NCI-H1417 treated with DMSO at 0.1 percent for 48 hours (cell line): ENCODE results near the gene SIGLEC15.
"Not testable (repeated sequence)": the region's sequence is repeated elsewhere in the genome, so short reads cannot be mapped to it uniquely, and the experiment has no call there.

Experiments
- DNase-seq: peaks from one replicate; lab custom pipeline; 2025; lab: John Stamatoyannopoulos, UW

SIGLEC15 gene

DNA sequence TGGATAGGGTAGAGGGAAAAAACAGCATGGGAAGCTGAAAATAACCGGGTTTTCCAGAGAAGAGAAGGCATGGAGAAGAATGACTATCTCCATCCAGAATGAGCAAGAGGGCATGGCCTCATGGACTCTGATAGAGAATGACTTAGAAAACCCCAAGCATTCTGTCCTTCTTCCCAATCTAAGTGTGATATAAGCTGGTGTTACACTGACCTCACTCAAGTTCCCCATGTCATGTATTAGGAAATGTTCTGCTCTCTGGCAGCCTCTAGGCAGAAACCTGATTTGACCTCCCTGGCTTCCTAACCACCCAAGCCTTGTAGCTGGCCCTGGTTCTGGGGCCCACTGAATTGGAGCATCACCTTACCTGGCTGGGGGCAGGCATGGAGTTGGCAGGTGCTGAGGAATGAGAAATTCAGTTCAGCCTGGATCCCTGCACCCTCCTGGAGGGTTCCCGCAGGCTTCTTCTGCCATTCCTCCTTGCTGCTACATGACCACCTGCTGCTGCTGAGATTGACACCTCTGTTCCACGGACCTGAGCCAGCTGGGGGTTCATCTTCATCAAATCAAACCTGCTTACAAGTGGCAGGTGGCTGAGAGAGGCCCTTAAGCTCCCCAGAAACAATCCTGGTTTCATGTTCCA, 5.2 kb upstream of the SIGLEC15 start:
- DNase-seq: no peak

DNA sequence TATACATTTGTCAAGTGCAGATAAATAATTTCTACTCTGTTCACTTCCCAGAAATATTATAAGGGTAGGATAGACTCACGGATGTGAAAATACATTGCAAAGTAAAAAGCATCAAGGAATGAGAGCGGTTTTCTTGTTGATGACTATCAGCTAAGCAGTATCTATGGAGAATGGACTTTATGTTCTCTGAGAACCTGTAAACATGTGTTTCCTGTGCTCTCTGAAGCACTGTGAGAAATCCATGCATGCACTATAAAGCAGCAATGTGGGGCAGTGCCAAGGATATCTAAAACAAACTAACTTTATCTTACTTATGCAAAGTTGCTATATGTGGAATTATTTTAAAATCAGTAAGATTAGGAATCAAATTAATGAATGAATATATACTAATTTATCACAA, 4.4 kb upstream of the SIGLEC15 start:
- no peak for DNase-seq

DNA sequence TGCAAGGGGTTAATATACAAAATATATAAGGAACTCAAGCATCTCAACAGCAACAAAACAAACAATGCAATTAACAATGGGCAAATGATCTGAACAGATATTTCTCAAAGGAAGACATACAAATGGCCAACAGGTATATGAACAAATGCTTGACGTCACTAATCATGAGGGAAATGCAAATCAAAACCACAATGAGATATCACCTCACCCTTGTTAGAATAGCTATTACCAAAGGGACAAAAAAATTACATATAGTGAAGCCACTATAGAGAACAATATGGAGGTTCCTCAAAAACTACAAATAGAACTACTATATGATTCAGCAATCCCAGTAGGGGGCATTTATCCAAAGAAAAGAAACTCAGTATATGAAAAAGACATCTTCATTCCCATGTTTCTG, 3.8 kb upstream of the SIGLEC15 start:
- no peak for DNase-seq

DNA sequence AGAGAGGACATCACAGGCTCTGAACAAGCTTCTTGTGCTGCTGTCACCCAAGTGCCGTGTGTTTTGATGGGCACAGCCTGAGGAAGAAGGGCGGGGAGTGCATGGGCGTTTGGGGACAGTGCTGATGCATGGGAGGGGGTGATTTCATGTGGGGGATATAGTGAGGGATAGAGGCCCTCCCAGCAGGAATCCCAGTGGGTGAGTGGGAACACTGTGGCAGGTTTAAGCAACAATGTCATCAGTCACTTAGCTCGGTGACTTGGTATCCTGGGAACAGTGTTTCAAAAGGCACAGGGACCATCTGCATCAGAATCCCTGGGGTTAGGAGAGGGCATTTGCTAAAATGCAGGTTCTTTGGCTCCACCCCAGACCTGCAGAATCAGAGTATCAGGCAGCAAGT, 609 bp downstream of the SIGLEC15 start:
- DNase-seq: no peak

DNA sequence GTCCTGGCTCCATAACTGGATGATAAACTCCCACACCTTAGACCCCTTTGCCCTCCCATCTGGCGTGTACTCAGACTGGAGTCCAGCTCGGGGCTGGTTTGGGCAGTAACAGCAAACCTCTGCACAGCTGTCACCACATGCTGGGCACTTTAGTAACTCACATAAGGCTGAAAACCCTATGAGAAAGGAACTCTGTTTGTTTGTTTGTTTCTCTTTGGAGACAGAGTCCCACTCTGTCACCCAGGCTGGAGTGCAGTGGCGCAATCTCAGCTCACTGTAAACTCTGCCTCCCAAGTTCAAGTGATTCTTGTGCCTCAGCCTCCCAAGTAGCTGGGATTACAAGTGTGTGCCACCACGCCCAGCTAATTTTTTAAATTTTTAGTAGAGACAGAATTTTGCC, 1.2 kb downstream of the SIGLEC15 start:
- not testable (repeated sequence) for DNase-seq

DNA sequence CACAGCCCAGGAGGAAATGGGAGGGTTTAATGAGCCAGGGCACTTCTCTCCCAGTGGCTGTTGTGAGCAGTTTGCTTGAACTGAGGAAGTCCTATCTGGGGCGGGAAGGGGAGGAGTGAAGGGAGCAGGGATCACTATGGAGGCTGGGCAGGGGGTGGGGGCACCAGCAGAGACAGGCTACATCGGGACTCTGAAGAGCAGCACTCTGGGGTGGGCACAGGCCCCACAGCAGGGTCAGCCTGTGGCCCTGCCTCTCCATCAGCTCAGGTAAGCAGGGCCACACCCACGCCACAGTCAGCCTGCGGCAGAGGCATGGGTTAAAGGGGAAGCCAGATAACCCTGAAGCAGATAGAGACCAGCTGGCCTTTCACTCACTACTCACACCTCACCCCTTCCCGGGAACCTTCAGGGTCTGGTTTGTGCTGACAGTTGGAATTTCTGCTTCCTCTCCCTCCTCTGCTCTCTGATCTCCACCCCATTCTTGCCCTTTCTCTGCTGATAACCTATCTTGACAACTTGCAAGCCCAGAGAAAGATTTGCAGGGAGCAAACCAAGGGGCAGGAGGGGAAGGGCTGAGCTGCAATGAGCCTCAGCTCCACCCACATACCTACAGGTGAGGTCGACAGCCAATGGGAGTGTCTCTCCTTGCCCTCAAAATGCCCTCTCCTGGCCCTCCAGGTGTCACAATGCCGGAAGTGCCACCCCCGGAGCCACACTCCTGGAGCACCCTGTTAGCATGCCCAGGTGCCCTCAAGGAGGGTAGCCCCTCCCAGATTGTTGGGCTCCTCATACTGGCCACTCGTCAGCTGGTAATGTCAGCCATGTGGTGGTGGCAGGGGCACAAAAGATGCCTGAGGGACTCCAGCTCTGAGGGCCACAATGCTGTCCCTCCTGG, 3.7 kb downstream of the SIGLEC15 start:
- DNase-seq: no peak

DNA sequence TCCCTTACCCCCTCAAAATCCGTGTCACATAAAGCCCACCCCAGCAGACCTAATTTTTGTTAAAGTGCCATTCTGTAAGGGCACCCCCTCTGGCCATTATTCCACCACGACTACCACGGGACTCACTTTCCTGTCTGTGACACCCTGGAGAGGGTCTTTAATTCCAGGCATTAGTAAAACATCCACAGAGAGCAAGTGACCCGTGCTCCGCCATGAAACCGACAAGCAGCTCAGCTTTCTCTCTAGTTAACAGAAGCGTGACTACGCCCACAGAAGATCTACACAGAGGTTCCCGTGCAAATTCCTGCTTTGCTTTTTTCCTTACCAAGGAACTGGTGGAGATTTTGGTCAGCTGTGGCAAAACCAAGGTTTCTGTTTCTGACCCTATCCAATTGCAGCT, 4.4 kb downstream of the SIGLEC15 start:
- no peak for DNase-seq

DNA sequence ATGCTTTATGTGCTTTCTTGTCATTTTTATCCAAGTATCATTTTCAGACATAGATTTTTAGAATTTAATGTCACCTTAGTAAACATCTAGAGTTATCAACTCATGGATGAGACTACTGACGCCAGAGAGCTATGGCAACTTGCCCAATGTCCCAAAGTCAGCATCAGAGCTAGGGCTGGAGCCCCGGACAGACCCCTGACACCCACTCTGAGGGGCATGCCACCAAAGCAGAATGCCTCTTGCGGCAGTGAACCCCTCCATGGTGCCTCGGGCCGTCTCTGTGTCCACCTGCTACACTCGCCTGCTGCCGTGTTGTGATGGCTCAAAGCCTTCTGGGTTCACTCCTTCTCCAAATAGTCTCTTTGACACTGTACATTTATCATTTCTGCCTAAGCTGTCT, 5.4 kb downstream of the SIGLEC15 start:
- DNase-seq: no peak

DNA sequence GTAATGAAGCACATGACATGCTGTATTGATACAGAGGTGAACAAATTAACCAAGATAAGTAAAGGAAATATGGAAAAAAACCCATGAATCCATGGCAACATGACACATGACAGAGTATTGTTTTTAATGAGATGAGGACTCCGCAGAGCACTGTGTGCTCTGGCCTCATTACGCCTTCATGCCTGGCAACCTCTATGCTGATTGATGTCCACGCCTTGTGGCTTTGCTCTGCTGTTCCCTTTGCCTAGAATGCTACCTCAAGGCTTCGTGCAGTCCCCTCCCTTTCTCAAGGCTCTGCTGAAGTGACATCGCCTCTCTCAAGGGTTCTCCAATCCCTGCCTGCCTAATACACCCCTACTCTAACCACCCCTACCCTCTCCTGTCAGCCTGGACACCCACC, 8.4 kb downstream of the SIGLEC15 start:
- no peak for DNase-seq

DNA sequence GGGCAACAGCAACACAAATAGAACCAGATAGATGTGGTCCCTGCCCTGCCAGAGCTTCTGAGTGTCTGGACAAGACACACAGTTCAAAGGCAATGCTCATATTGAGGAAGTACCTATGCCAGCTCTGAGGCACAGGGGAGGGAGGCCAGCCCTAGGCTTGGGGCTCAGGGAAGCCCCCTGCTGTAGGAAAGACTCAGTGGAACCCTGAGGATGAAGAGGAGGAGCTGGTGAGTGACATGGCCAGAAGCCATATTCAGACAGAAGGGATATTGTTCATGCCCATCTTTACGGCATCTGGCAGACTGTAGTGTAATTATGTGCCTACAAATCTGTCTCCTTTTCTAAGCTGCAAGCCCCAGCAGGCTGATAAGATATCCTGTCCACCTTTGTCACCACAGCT, 8.8 kb downstream of the SIGLEC15 start:
- DNase-seq: no peak

DNA sequence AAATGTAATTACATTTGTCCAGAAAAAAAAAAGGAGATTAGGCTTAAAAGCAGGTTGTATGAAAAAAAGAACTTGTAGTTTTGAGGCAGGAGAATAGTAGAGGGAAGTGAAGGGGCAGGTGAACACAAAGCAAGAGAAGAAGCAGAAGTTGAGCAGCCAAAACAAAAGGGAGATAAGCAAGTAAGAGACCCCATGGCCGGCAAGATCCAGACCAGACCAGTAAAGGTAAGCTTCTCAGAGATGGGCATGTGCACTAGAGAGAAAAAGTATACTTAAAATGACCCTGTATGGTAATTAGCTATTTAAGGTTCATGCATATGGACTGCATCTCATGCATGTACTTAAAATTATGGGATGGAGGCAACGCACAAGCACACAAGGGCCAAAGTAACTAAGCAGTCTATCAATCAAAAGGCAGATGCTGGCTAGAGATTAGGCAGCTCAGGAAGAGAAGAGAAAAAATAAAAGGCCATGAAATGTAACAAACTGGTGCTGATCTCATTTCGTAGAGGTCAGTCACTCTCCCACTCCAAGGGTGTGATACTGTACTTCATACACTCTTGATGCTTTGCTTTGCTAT, 9.7 kb downstream of the SIGLEC15 start:
- DNase-seq: no peak

DNA sequence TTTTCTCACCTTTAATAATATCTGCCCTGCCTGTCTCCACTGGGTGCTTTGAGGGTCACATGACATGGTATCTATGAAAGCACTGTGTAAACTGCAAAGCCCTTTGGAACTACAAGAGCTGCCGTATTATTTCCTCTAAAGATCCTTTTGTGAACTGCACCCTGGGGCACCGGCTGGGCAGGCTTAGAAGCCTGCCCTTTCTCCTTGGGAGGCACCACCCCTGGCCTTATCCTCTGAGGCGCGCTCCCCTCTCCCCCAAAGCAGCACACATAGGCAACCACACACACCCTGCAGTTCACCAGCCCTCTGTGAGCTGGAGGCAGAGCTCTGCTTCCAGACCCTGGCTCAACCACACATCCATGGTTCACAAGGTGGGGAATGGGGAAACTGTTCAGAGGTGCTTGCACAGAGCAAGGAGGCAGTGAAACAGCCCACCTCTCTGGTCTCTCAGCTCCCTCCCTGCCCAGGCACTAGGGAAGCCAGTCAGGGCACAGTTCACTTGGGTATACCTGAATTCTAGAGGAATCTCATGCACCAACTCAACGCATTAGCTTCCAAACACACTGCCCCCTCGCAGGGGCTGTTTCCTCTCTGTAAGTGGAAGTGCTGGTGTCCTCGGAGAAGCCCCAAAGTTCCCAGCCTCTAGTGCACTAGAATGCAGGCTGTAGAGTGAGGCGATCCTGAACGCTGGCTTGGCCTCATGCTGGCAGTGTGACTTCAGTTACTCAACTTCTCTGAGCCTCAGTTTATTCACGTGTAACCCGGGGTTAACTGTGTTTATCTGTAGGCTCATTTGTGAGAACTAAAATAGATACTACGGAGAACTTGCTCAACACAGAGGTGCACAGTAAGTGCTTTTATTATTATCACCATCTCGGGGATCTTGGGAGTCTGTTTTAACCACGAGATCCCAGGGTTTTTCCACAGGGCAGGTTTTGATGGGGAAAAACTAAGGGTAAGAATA, 11.0 kb downstream of the SIGLEC15 start:
- no peak for DNase-seq

DNA sequence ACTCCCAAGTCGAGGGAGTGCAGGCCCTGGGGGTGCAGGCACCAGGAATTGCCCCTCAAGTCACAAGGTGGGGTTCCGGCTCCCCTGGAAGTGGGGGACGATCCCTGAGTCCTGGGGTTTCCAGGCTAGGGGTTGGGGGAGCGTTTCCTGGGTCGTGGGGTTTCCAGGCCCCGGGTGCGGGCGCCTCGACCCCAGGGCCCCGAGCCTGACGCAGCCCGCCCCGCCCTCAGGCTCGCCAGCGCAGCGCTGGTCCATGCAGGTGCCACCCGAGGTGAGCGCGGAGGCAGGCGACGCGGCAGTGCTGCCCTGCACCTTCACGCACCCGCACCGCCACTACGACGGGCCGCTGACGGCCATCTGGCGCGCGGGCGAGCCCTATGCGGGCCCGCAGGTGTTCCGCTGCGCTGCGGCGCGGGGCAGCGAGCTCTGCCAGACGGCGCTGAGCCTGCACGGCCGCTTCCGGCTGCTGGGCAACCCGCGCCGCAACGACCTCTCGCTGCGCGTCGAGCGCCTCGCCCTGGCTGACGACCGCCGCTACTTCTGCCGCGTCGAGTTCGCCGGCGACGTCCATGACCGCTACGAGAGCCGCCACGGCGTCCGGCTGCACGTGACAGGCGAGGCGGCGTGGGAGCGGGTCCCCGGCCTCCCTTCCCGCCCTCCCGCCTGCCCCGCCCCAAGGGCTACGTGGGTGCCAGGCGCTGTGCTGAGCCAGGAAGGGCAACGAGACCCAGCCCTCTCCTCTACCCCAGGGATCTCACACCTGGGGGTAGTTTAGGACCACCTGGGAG, 12.0 kb downstream of the SIGLEC15 start:
- no peak for DNase-seq

DNA sequence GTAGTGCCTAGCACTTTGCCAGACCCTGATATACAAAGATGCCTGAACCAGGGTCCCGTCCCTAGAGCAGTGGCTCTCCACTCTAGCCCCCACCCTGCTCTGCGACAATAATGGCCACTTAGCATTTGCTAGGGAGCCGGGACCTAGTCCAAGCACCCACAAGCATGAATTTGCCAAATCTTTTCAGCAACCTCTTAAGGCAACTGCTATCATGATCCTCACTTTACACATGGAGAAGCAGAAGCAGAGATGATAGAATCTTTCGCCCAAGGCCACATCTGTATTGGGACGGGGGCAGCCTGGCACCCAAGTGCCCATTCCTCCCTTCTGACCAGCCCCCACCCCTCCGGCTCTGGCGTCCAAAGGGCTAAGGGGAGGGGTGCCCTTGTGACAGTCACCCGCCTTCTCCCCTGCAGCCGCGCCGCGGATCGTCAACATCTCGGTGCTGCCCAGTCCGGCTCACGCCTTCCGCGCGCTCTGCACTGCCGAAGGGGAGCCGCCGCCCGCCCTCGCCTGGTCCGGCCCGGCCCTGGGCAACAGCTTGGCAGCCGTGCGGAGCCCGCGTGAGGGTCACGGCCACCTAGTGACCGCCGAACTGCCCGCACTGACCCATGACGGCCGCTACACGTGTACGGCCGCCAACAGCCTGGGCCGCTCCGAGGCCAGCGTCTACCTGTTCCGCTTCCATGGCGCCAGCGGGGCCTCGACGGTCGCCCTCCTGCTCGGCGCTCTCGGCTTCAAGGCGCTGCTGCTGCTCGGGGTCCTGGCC, 13.0 kb downstream of the SIGLEC15 start:
- no peak for DNase-seq

DNA sequence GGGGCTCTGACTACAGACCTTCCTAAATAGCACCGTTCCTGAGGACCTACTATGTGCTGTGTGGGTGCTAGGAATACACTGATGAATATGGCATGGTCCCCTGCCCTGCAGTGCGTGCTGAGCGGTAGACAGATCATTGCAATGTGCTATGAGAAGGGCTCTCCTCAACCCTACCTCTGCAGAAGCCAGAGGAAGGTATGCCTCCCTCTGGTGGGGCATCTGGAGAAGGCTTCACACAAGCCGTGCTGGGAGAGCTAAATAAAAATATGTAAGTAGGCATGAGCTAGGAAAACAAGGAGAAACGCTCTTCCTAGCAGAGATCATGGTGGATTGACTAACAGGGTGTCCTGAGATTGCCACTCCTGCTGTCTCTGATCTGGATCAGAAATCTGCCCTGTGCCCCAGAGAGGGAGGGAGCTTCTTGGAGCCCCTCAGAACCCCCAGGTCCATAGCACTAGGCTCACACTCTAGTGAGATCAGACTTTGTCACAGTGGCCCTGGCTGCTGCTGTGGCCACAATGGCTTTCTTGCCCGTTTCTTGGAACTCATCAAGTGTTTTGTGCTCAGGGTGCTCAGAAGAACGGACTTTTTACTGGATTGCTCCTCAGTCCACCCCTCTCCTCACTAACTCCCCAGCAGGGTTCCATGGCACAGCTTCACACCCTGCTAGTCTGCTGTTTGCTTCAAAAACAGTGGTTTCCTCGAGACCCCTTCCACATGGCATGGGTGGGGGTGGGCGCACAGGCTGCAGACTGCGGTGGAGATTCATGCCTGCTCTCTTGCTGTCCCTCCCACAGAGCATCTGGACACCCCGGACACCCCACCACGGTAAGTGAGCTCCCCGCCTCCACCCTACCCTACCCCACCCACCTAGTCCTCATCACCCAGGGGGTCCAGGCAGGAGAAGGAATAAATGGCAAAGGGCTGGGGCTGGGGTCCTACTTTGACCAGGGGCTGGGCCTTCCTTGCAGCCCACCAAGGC, 14.2 kb downstream of the SIGLEC15 start:
- no peak for DNase-seq

DNA sequence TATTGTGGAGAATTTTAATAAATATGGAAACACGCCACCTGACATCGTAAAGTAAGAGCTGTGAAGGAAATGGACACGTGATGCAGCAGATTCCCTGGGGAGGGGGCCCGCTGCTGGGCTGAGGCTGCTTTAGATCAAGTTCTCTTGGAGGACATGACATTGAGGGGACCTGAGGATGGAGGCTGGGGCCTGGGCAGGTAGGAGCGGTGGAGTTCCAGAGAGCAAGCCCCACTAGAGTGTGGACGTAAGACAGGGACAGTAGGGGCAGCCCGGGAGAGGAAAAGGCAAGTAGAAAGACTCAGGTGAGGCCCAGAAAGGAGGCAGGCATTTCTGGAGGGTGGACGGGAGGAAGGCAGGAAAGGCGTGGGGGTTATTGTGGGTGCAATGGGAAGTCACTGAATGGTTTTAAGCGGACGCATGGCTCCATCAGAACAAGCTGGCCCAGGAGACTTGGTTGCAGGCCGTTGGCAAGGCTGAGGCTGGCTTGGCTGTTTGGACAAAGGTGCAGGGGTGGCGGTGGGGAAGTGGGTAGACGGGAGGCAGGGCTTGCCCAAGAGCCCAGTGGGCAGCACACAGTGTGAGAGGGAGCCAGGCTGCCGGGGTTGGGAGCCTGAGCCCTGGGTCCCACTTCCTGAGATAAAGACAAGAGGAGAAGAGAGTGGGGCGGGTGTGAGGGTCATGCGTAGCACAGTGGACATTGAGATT, 15.7 kb downstream of the SIGLEC15 start:
- DNase-seq: no peak

DNA sequence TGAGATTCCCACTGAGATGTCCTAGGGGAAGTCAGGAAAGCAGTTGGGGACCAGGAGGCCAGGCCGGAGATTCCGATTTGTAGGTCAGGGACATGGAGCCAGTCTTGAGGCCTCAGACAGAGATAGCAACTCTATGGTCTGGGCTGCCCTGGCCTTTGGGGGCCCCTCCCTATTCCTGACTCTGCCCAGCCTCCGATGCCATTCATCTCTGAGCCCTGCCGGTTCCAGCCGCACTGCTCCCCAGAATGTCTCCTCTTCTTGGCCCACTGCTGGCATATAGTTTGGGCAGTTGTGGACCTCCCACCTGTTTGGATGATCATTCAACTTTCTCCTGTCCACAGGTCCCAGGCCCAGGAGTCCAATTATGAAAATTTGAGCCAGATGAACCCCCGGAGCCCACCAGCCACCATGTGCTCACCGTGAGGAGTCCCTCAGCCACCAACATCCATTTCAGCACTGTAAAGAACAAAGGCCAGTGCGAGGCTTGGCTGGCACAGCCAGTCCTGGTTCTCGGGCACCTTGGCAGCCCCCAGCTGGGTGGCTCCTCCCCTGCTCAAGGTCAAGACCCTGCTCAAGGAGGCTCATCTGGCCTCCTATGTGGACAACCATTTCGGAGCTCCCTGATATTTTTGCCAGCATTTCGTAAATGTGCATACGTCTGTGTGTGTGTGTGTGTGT, 16.4 kb downstream of the SIGLEC15 start:
- DNase-seq: no peak

DNA sequence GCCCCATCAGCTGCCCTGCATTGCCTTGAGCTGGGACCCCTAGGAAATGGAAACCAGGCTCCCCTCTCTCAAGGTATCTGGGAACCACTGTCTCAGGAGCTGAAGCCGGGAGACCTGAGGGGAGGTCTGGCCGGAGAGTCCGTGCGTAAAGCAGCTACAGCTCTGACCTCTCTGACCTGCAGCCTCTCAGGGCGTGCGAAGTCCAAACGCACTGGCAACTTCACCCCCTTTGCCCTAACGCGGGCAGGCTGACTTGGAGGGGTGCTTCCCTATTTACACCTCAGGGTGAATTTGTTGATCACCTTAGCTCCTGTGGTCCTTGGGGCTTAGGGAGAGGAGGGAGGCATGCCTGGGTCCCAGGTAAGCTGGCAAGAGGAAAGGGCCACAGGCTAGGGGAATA, 17.5 kb downstream of the SIGLEC15 start:
- DNase-seq: no peak
